ENCODE results near the gene RANGRF. TPM values are rescaled to one million over a fixed set of nuclear protein-coding genes. Genes with fewer than 3 reads are reported as not detected.

RANGRF gene
- total RNA-seq, 1 donor from 2014 or later = 31.0 TPM

GRCh38 chr17:8318010-8318935 lies 29.8 kb downstream of the RANGRF start:
- intact Hi-C loops (cut with DNase I) = no loop called here
- Histone ChIP-seq H3K27me3 (peaks cover 31% of the 10 kb centered on the region), H3K4me3 (no peak overlapping the region), H3K9me3 (no peaks in the 10 kb centered on the region), H3K36me3 (no peaks in the 10 kb centered on the region), H3K27ac (no peak overlapping the region), H3K4me1 (no peaks in the 10 kb centered on the region)
- DNase-seq (no peak), ATAC-seq (no peak)
- no peak for TF ChIP-seq CTCF (IDR thresholded peaks at IDR 0.05)

GRCh38 chr17:8320262-8320661 lies 31.8 kb downstream of the RANGRF start:
- intact Hi-C loops (cut with DNase I) = no loop called here
- H3K36me3 ChIP-seq = no peaks in the 10 kb centered on the region
- no peak overlapping the region for H3K4me3 ChIP-seq
- H3K27ac ChIP-seq = no peak overlapping the region
- TF ChIP-seq CTCF (IDR thresholded peaks at IDR 0.05) = no peak
- H3K27me3 ChIP-seq = peaks cover 11% of the 10 kb centered on the region
- no peaks in the 10 kb centered on the region for H3K4me1 ChIP-seq
- ATAC-seq = no peak
- H3K9me3 ChIP-seq = no peaks in the 10 kb centered on the region
- no peak for DNase-seq

GRCh38 chr17:8320990-8321389 lies 32.5 kb downstream of the RANGRF start:
- Histone ChIP-seq H3K36me3 (no peaks in the 10 kb centered on the region), H3K4me1 (no peaks in the 10 kb centered on the region), H3K4me3 (no peak overlapping the region), H3K9me3 (no peaks in the 10 kb centered on the region), H3K27ac (no peak overlapping the region), H3K27me3 (peaks cover 6% of the 10 kb centered on the region)
- no peak for ATAC-seq
- no peak for TF ChIP-seq CTCF (IDR thresholded peaks at IDR 0.05)
- DNase-seq = no peak
- intact Hi-C loops (cut with DNase I) = no loop called here

GRCh38 chr17:8322061-8322460 lies 33.6 kb downstream of the RANGRF start:
- intact Hi-C loops (cut with DNase I) = no loop called here
- TF ChIP-seq CTCF (IDR thresholded peaks at IDR 0.05) = no peak
- Histone ChIP-seq H3K27ac (no peak overlapping the region), H3K4me1 (peaks cover 9% of the 10 kb centered on the region), H3K36me3 (no peaks in the 10 kb centered on the region), H3K9me3 (no peaks in the 10 kb centered on the region), H3K4me3 (no peak overlapping the region), H3K27me3 (peaks cover 6% of the 10 kb centered on the region)
- ATAC-seq (no peak), DNase-seq (no peak)

GRCh38 chr17:8324132-8324531 lies 35.7 kb downstream of the RANGRF start:
- Histone ChIP-seq H3K4me1 (peaks cover 14% of the 10 kb centered on the region), H3K9me3 (no peaks in the 10 kb centered on the region), H3K27me3 (peaks cover 5% of the 10 kb centered on the region), H3K36me3 (no peaks in the 10 kb centered on the region), H3K4me3 (no peak overlapping the region), H3K27ac (no peak overlapping the region)
- no peak for ATAC-seq
- DNase-seq = no peak
- intact Hi-C loops (cut with DNase I) = no loop called here
- TF ChIP-seq CTCF (IDR thresholded peaks at IDR 0.05) = no peak
